ENCODE results near the gene ABTB2. TPM values are rescaled to one million over a fixed set of nuclear protein-coding genes. Genes with fewer than 3 reads are reported as not detected.
A peak's percentile ranks its signal among the peaks of the same experiment; 100 is the strongest.

ABTB2 gene
- total RNA-seq, 1 donor from 2014 or later, result 32.9 TPM

GRCh38 chr11:34382532-34383276 is 24.9 kb upstream of the ABTB2 start:
- Mint-ChIP-seq H3K36me3 (ENCODE audit: low read depth) (no peaks in the 10 kb centered on the region), H3K27me3 (ENCODE audit: low read depth) (peaks cover 21% of the 10 kb centered on the region), H3K9me3 (peaks cover 7% of the 10 kb centered on the region), H3K4me3 (ENCODE audit: low read depth) (no peak overlapping the region), H3K27ac (no peak overlapping the region), H3K4me1 (ENCODE audit: low read depth) (no peaks in the 10 kb centered on the region)
- DNase-seq (ENCODE audit: low spot score), result no peak
- intact Hi-C loops (cut with micrococcal nuclease), result no loop called here

- Mint-ChIP-seq H3K27ac (no peak overlapping the region), H3K27me3 (ENCODE audit: low read depth) (peaks cover 21% of the 10 kb centered on the region), H3K4me1 (ENCODE audit: low read depth) (no peaks in the 10 kb centered on the region), H3K4me3 (ENCODE audit: low read depth) (no peak overlapping the region), H3K36me3 (ENCODE audit: low read depth) (peaks cover 6% of the 10 kb centered on the region), H3K9me3 (peaks cover 14% of the 10 kb centered on the region)
- intact Hi-C loops (cut with micrococcal nuclease), result no loop called here
- no peak for DNase-seq (ENCODE audit: low spot score)
Measured at GRCh38 chr11:34381775-34382174, 24.0 kb upstream of the ABTB2 start.

GRCh38 chr11:34380696-34381095 is 22.9 kb upstream of the ABTB2 start:
- DNase-seq (ENCODE audit: low spot score), result no peak
- Mint-ChIP-seq H3K27ac (no peak overlapping the region), H3K27me3 (ENCODE audit: low read depth) (peaks cover 21% of the 10 kb centered on the region), H3K4me1 (ENCODE audit: low read depth) (no peaks in the 10 kb centered on the region), H3K36me3 (ENCODE audit: low read depth) (peaks cover 9% of the 10 kb centered on the region), H3K4me3 (ENCODE audit: low read depth) (no peak overlapping the region), H3K9me3 (peaks cover 20% of the 10 kb centered on the region)
- intact Hi-C loops (cut with micrococcal nuclease), result no loop called here

GRCh38 chr11:34379539-34379938 is 21.7 kb upstream of the ABTB2 start:
- Mint-ChIP-seq H3K4me1 (ENCODE audit: low read depth) (no peaks in the 10 kb centered on the region), H3K4me3 (ENCODE audit: low read depth) (no peak overlapping the region), H3K36me3 (ENCODE audit: low read depth) (peaks cover 9% of the 10 kb centered on the region), H3K9me3 (peaks cover 31% of the 10 kb centered on the region), H3K27me3 (ENCODE audit: low read depth) (peaks cover 21% of the 10 kb centered on the region), H3K27ac (no peak overlapping the region)
- intact Hi-C loops (cut with micrococcal nuclease), result no loop called here
- no peak for DNase-seq (ENCODE audit: low spot score)

- Mint-ChIP-seq H3K4me1 (ENCODE audit: low read depth) (no peaks in the 10 kb centered on the region), H3K27ac (no peak overlapping the region), H3K36me3 (ENCODE audit: low read depth) (peaks cover 9% of the 10 kb centered on the region), H3K9me3 (peaks cover 36% of the 10 kb centered on the region), H3K4me3 (ENCODE audit: low read depth) (no peak overlapping the region), H3K27me3 (ENCODE audit: low read depth) (peaks cover 20% of the 10 kb centered on the region)
- no peak for DNase-seq (ENCODE audit: low spot score)
- intact Hi-C loops (cut with micrococcal nuclease), result no loop called here
Measured at GRCh38 chr11:34379079-34379478, 21.3 kb upstream of the ABTB2 start.

- no peak for DNase-seq (ENCODE audit: low spot score)
- intact Hi-C loops (cut with micrococcal nuclease), result no loop called here
- H3K4me3 Mint-ChIP-seq (ENCODE audit: low read depth), result no peak overlapping the region
- H3K27me3 Mint-ChIP-seq (ENCODE audit: low read depth), result no peaks in the 10 kb centered on the region
- peaks cover 9% of the 10 kb centered on the region for H3K36me3 Mint-ChIP-seq (ENCODE audit: low read depth)
- H3K4me1 Mint-ChIP-seq (ENCODE audit: low read depth), result peaks cover 8% of the 10 kb centered on the region
- H3K9me3 Mint-ChIP-seq, result peaks cover 34% of the 10 kb centered on the region
- no peak overlapping the region for H3K27ac Mint-ChIP-seq
Measured at GRCh38 chr11:34373727-34374126, 15.9 kb upstream of the ABTB2 start.

GRCh38 chr11:34366522-34366921 is 8.7 kb upstream of the ABTB2 start:
- no peak for DNase-seq (ENCODE audit: low spot score)
- H3K4me3 Mint-ChIP-seq (ENCODE audit: low read depth), result no peak overlapping the region
- no peaks in the 10 kb centered on the region for H3K9me3 Mint-ChIP-seq
- H3K27ac Mint-ChIP-seq, result no peak overlapping the region
- no peaks in the 10 kb centered on the region for H3K36me3 Mint-ChIP-seq (ENCODE audit: low read depth)
- H3K4me1 Mint-ChIP-seq (ENCODE audit: low read depth), result peaks cover 12% of the 10 kb centered on the region
- intact Hi-C loops (cut with micrococcal nuclease), result loop anchor here (1.0 kb wide), 1 partner anchor 102 kb away; no protein-coding TSS in a partner anchor
- peaks cover 22% of the 10 kb centered on the region for H3K27me3 Mint-ChIP-seq (ENCODE audit: low read depth)

- Mint-ChIP-seq H3K27ac (no peak overlapping the region), H3K4me3 (ENCODE audit: low read depth) (no peak overlapping the region), H3K4me1 (ENCODE audit: low read depth) (peaks cover 17% of the 10 kb centered on the region), H3K36me3 (ENCODE audit: low read depth) (no peaks in the 10 kb centered on the region), H3K27me3 (ENCODE audit: low read depth) (peaks cover 39% of the 10 kb centered on the region), H3K9me3 (no peaks in the 10 kb centered on the region)
- intact Hi-C loops (cut with micrococcal nuclease), result no loop called here
- DNase-seq (ENCODE audit: low spot score), result no peak
Measured at GRCh38 chr11:34364102-34364501, 6.3 kb upstream of the ABTB2 start.

DNA sequence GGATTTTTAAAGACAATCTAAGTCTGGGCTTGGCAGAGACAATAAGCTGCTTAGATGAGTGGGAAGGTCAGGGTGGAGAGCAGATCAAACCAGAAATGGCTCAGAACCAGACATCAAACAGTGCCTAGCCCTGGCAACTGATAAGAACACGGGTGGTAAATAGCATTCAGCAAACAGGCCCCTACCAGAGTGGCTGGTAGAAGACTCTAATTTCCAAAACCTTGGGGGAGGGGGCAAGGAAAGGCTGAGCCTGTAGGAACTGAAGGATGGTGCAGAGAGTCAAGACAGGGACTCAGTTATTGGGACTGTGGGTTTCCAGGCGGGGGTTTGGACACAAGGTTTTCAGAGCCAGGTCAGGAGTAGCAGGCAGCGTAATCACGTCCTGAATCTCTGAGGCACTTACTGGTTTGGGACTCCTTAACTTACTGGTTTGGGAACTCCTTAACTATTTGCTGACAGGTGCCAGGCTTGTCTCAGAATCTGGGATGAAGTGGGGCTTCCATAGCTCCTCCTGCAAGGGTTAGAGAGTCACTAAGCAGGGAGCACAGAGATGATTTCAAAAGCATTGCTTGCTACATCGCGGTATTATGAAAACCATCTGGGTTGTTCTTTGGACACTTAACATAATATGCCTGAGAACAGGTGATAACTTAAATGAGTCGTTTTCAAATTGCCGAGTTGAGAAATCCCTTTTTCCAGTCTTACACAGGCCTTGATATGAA is 5.7 kb upstream of the ABTB2 start:
- H3K4me1 Mint-ChIP-seq (ENCODE audit: low read depth), result peaks cover 19% of the 10 kb centered on the region
- no peak overlapping the region for H3K4me3 Mint-ChIP-seq (ENCODE audit: low read depth)
- DNase-seq (ENCODE audit: low spot score), result no peak
- peaks cover 39% of the 10 kb centered on the region for H3K27me3 Mint-ChIP-seq (ENCODE audit: low read depth)
- no peaks in the 10 kb centered on the region for H3K36me3 Mint-ChIP-seq (ENCODE audit: low read depth)
- intact Hi-C loops (cut with micrococcal nuclease), result no loop called here
- H3K27ac Mint-ChIP-seq, result no peak overlapping the region
- no peaks in the 10 kb centered on the region for H3K9me3 Mint-ChIP-seq

DNA sequence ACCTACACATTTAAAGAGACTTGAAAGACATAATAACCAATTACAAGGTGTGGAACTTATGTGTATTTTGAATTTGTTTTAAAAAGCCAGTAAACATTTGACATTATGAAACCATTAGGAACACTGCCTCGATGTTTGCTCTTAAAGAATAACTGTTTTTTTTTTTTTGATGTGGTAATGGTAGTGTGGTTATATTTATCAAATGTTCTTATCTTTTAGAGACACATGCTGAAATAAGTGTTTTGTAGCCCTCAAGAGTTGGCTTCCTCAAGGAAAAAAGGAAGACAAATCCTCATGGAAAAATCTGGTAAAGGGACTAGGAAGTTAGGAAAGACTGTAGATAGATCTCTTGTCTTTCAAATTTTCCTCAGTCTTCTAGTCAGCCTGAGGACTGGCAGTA is 2.2 kb upstream of the ABTB2 start:
- DNase-seq (ENCODE audit: low spot score), result no peak
- Mint-ChIP-seq H3K27ac (no peak overlapping the region), H3K4me3 (ENCODE audit: low read depth) (no peak overlapping the region), H3K4me1 (ENCODE audit: low read depth) (peaks cover 32% of the 10 kb centered on the region), H3K27me3 (ENCODE audit: low read depth) (peaks cover 34% of the 10 kb centered on the region), H3K9me3 (no peaks in the 10 kb centered on the region), H3K36me3 (ENCODE audit: low read depth) (peaks cover 16% of the 10 kb centered on the region)
- intact Hi-C loops (cut with micrococcal nuclease), result no loop called here

- peaks cover 37% of the 10 kb centered on the region for H3K4me1 Mint-ChIP-seq (ENCODE audit: low read depth)
- H3K36me3 Mint-ChIP-seq (ENCODE audit: low read depth), result peaks cover 21% of the 10 kb centered on the region
- intact Hi-C loops (cut with micrococcal nuclease), result loop anchor here (1.0 to 5.0 kb wide), 7 partner anchors 79 to 637 kb away; partner anchors contain the start of gene CAT
- H3K27ac Mint-ChIP-seq, result no peak overlapping the region
- DNase-seq (ENCODE audit: low spot score), result no peak
- no peaks in the 10 kb centered on the region for H3K9me3 Mint-ChIP-seq
- peak overlapping the region; percentile 85 for H3K4me3 Mint-ChIP-seq (ENCODE audit: low read depth)
- peaks cover 38% of the 10 kb centered on the region for H3K27me3 Mint-ChIP-seq (ENCODE audit: low read depth)
Measured at GRCh38 chr11:34359548-34359891, 1.7 kb upstream of the ABTB2 start.

GRCh38 chr11:34358728-34359547 is 1.1 kb upstream of the ABTB2 start:
- intact Hi-C loops (cut with micrococcal nuclease), result loop anchor here (1.0 to 5.0 kb wide), 12 partner anchors 80 to 637 kb away; partner anchors contain the start of genes CAT, FBXO3 and NAT10
- H3K27ac Mint-ChIP-seq, result peak overlapping the region; percentile 78
- H3K9me3 Mint-ChIP-seq, result no peaks in the 10 kb centered on the region
- H3K27me3 Mint-ChIP-seq (ENCODE audit: low read depth), result peaks cover 41% of the 10 kb centered on the region
- DNase-seq (ENCODE audit: low spot score), result peak; percentile 69
- H3K4me3 Mint-ChIP-seq (ENCODE audit: low read depth), result peak overlapping the region; percentile 85
- peaks cover 24% of the 10 kb centered on the region for H3K36me3 Mint-ChIP-seq (ENCODE audit: low read depth)
- peaks cover 36% of the 10 kb centered on the region for H3K4me1 Mint-ChIP-seq (ENCODE audit: low read depth)

Measured in activated T-helper 2 cell treated with anti-CD3 and anti-CD28 coated beads, Interferon-gamma antibody, Interleukin-2, Interleukin-4, amounts not matched to agents 10 μg/mL and 5 μg/mL and 100 μg/mL, durations not matched to agents 14 hours and 24 hours and 36 hours (primary cell).